T-helper 1 cell treated with Interleukin-12 subunit alpha and Interleukin-12 subunit beta and Interleukin-4 antibody, amounts not matched to agents 30 μg/mL and 1 μg/mL, for 36 hours (primary cell): Measurements from ENCODE around the gene ELMO1.

Source experiments
- H3K27ac Mint-ChIP-seq: one replicate; pipeline ENCODE4 v1.8.0; 2021; ENCODE audit warnings: mild to moderate bottlenecking, mixed read lengths
- H3K27me3 Mint-ChIP-seq: one replicate; pipeline ENCODE4 v1.8.0; 2021; ENCODE audit warnings: low read depth, mixed read lengths
- H3K36me3 Mint-ChIP-seq: one replicate; pipeline ENCODE4 v1.8.0; 2021; ENCODE audit warnings: low read depth, mixed read lengths
- H3K4me1 Mint-ChIP-seq: one replicate; pipeline ENCODE4 v1.8.0; 2021; ENCODE audit warnings: low read depth, mixed read lengths
- H3K4me3 Mint-ChIP-seq: one replicate; pipeline ENCODE4 v1.8.0; 2021; ENCODE audit warnings: mild to moderate bottlenecking, moderate library complexity, mixed read lengths
- H3K9me3 Mint-ChIP-seq: one replicate; pipeline ENCODE4 v1.8.0; 2021; ENCODE audit warnings: mixed read lengths

The ELMO1 gene

GRCh38 chr7:36937754-36938563, 510.7 kb downstream of the ELMO1 start:
- Mint-ChIP-seq H3K27me3 (no peaks in the 10 kb centered on the region), H3K36me3 (peaks cover 73% of the 10 kb centered on the region), H3K4me1 (peaks cover 38% of the 10 kb centered on the region), H3K9me3 (peaks cover 72% of the 10 kb centered on the region), H3K4me3 (peak overlapping the region; percentile 30), H3K27ac (peak overlapping the region; percentile 79)

- Mint-ChIP-seq H3K4me3 (no peak overlapping the region), H3K27ac (no peak overlapping the region), H3K9me3 (peaks cover 40% of the 10 kb centered on the region), H3K4me1 (peaks cover 17% of the 10 kb centered on the region), H3K27me3 (no peaks in the 10 kb centered on the region), H3K36me3 (peaks cover 45% of the 10 kb centered on the region)
Measured at GRCh38 chr7:36931892-36932291, 516.8 kb downstream of the ELMO1 start.

- no peak overlapping the region for H3K4me3 Mint-ChIP-seq
- H3K36me3 Mint-ChIP-seq, result peaks cover 31% of the 10 kb centered on the region
- peaks cover 19% of the 10 kb centered on the region for H3K9me3 Mint-ChIP-seq
- no peak overlapping the region for H3K27ac Mint-ChIP-seq
- no peaks in the 10 kb centered on the region for H3K27me3 Mint-ChIP-seq
- peaks cover 9% of the 10 kb centered on the region for H3K4me1 Mint-ChIP-seq
Measured at GRCh38 chr7:36929791-36930190, 518.9 kb downstream of the ELMO1 start.

- Mint-ChIP-seq H3K4me3 (no peak overlapping the region), H3K9me3 (peaks cover 18% of the 10 kb centered on the region), H3K27me3 (no peaks in the 10 kb centered on the region), H3K36me3 (peaks cover 27% of the 10 kb centered on the region), H3K27ac (no peak overlapping the region), H3K4me1 (peaks cover 13% of the 10 kb centered on the region)
Measured at GRCh38 chr7:36928718-36929117, 519.9 kb downstream of the ELMO1 start.

GRCh38 chr7:36928311-36928710, 520.4 kb downstream of the ELMO1 start:
- Mint-ChIP-seq H3K27me3 (no peaks in the 10 kb centered on the region), H3K27ac (no peak overlapping the region), H3K4me1 (peaks cover 12% of the 10 kb centered on the region), H3K9me3 (peaks cover 15% of the 10 kb centered on the region), H3K4me3 (no peak overlapping the region), H3K36me3 (peaks cover 23% of the 10 kb centered on the region)

GRCh38 chr7:36925691-36926090, 523.0 kb downstream of the ELMO1 start:
- H3K9me3 Mint-ChIP-seq, result peaks cover 16% of the 10 kb centered on the region
- no peak overlapping the region for H3K27ac Mint-ChIP-seq
- H3K27me3 Mint-ChIP-seq, result no peaks in the 10 kb centered on the region
- H3K36me3 Mint-ChIP-seq, result peaks cover 19% of the 10 kb centered on the region
- H3K4me1 Mint-ChIP-seq, result peaks cover 9% of the 10 kb centered on the region
- no peak overlapping the region for H3K4me3 Mint-ChIP-seq

GRCh38 chr7:36925207-36925606, 523.5 kb downstream of the ELMO1 start:
- Mint-ChIP-seq H3K36me3 (peaks cover 21% of the 10 kb centered on the region), H3K4me1 (peaks cover 9% of the 10 kb centered on the region), H3K27me3 (no peaks in the 10 kb centered on the region), H3K9me3 (peaks cover 20% of the 10 kb centered on the region), H3K4me3 (no peak overlapping the region), H3K27ac (no peak overlapping the region)

- Mint-ChIP-seq H3K27ac (no peak overlapping the region), H3K9me3 (peaks cover 23% of the 10 kb centered on the region), H3K4me1 (peaks cover 9% of the 10 kb centered on the region), H3K4me3 (no peak overlapping the region), H3K27me3 (no peaks in the 10 kb centered on the region), H3K36me3 (peaks cover 25% of the 10 kb centered on the region)
Measured at GRCh38 chr7:36923943-36924436, 524.7 kb downstream of the ELMO1 start.

- H3K4me1 Mint-ChIP-seq, result peaks cover 7% of the 10 kb centered on the region
- H3K27me3 Mint-ChIP-seq, result no peaks in the 10 kb centered on the region
- H3K36me3 Mint-ChIP-seq, result peaks cover 24% of the 10 kb centered on the region
- H3K9me3 Mint-ChIP-seq, result peaks cover 23% of the 10 kb centered on the region
- H3K27ac Mint-ChIP-seq, result no peak overlapping the region
- H3K4me3 Mint-ChIP-seq, result no peak overlapping the region
Measured at GRCh38 chr7:36923185-36923584, 525.5 kb downstream of the ELMO1 start.

- H3K27me3 Mint-ChIP-seq, result no peaks in the 10 kb centered on the region
- H3K4me3 Mint-ChIP-seq, result no peak overlapping the region
- H3K9me3 Mint-ChIP-seq, result peaks cover 23% of the 10 kb centered on the region
- H3K27ac Mint-ChIP-seq, result no peak overlapping the region
- peaks cover 23% of the 10 kb centered on the region for H3K36me3 Mint-ChIP-seq
- peaks cover 5% of the 10 kb centered on the region for H3K4me1 Mint-ChIP-seq
Measured at GRCh38 chr7:36920433-36920832, 528.2 kb downstream of the ELMO1 start.

- peaks cover 23% of the 10 kb centered on the region for H3K9me3 Mint-ChIP-seq
- no peak overlapping the region for H3K27ac Mint-ChIP-seq
- no peaks in the 10 kb centered on the region for H3K27me3 Mint-ChIP-seq
- H3K36me3 Mint-ChIP-seq, result peaks cover 23% of the 10 kb centered on the region
- H3K4me3 Mint-ChIP-seq, result no peak overlapping the region
- H3K4me1 Mint-ChIP-seq, result peaks cover 5% of the 10 kb centered on the region
Measured at GRCh38 chr7:36919738-36920137, 528.9 kb downstream of the ELMO1 start.

GRCh38 chr7:36918591-36918990, 530.1 kb downstream of the ELMO1 start:
- no peaks in the 10 kb centered on the region for H3K27me3 Mint-ChIP-seq
- peaks cover 21% of the 10 kb centered on the region for H3K36me3 Mint-ChIP-seq
- H3K9me3 Mint-ChIP-seq, result peaks cover 23% of the 10 kb centered on the region
- no peak overlapping the region for H3K4me3 Mint-ChIP-seq
- peaks cover under 1% of the 10 kb centered on the region for H3K4me1 Mint-ChIP-seq
- no peak overlapping the region for H3K27ac Mint-ChIP-seq

GRCh38 chr7:36916619-36917018, 532.0 kb downstream of the ELMO1 start:
- Mint-ChIP-seq H3K4me3 (no peak overlapping the region), H3K9me3 (peaks cover 16% of the 10 kb centered on the region), H3K36me3 (peaks cover 17% of the 10 kb centered on the region), H3K27me3 (no peaks in the 10 kb centered on the region), H3K27ac (no peak overlapping the region), H3K4me1 (peaks cover 3% of the 10 kb centered on the region)

- Mint-ChIP-seq H3K27me3 (no peaks in the 10 kb centered on the region), H3K4me3 (no peak overlapping the region), H3K9me3 (peaks cover 11% of the 10 kb centered on the region), H3K27ac (no peak overlapping the region), H3K36me3 (peaks cover 14% of the 10 kb centered on the region), H3K4me1 (peaks cover 3% of the 10 kb centered on the region)
Measured at GRCh38 chr7:36916116-36916515, 532.5 kb downstream of the ELMO1 start.

- no peaks in the 10 kb centered on the region for H3K27me3 Mint-ChIP-seq
- H3K9me3 Mint-ChIP-seq, result no peaks in the 10 kb centered on the region
- no peak overlapping the region for H3K27ac Mint-ChIP-seq
- no peak overlapping the region for H3K4me3 Mint-ChIP-seq
- H3K36me3 Mint-ChIP-seq, result peaks cover 19% of the 10 kb centered on the region
- peaks cover 3% of the 10 kb centered on the region for H3K4me1 Mint-ChIP-seq
Measured at GRCh38 chr7:36911788-36912187, 536.9 kb downstream of the ELMO1 start.
